Prostate gland (tissue), 2 donors: ENCODE results near the gene CYTL1.

ENCODE experiments used
- CTCF ChIP-seq, 4 experiments: fragments of 200-600 bp in 2 of 4; fragments of 450-650 bp in 2 of 4; sonication (generic) in 2 of 4; IDR thresholded peaks; 1 replicate in 3 of 4; 2 replicates in 1 of 4; pipeline ENCODE4 v1.5.1; 2016 to 2019; ENCODE audit warnings: antibody characterized with exemption in 4 of 4, mild to moderate bottlenecking in 2 of 4, moderate library complexity in 2 of 4
- POLR2A ChIP-seq: fragments of 450-650 bp; IDR thresholded peaks from one replicate; pipeline ENCODE4 v1.6.1; 2016; ENCODE audit warnings: antibody characterized with exemption, mild to moderate bottlenecking
- POLR2AphosphoS5 ChIP-seq: sonication (generic); formaldehyde crosslinking; IDR thresholded peaks from one replicate; pipeline ENCODE4 v1.6.1; 2017; ENCODE audit warnings: antibody characterized with exemption

- no peak for TF ChIP-seq CTCF (IDR thresholded peaks at IDR 0.05)
- TF ChIP-seq POLR2A = no peak
- TF ChIP-seq POLR2AphosphoS5 = no peak
Measured at GRCh38 chr4:5028480-5028879, 9.2 kb upstream of the CYTL1 start.
